Renal pelvis (tissue), 4 donors: ENCODE results near the gene TMA7. TPM values are rescaled to one million over a fixed set of nuclear protein-coding genes. Genes with fewer than 3 reads are reported as not detected.
A peak's percentile ranks its signal among the peaks of the same experiment; 100 is the strongest.
"Not testable (repeated sequence)": the region's sequence is repeated elsewhere in the genome, so short reads cannot be mapped to it uniquely, and the experiment has no call there.

Experiments used
- DNase-seq: peaks from one replicate; pipeline ENCODE4 v3.0.0-alpha.2; 2013
- polyA plus RNA-seq, 3 donors: library from polyadenylated mRNA; unstranded; fragments of 120-200 nt; gene quantifications; one replicate each; pipeline ENCODE4 v1.2.1, GENCODE V29; 2013; ENCODE audit not compliant: insufficient read length in 3 of 3

Gene TMA7
- polyA plus RNA-seq, 3 donors = 250 to 316 (median 307) TPM

DNA sequence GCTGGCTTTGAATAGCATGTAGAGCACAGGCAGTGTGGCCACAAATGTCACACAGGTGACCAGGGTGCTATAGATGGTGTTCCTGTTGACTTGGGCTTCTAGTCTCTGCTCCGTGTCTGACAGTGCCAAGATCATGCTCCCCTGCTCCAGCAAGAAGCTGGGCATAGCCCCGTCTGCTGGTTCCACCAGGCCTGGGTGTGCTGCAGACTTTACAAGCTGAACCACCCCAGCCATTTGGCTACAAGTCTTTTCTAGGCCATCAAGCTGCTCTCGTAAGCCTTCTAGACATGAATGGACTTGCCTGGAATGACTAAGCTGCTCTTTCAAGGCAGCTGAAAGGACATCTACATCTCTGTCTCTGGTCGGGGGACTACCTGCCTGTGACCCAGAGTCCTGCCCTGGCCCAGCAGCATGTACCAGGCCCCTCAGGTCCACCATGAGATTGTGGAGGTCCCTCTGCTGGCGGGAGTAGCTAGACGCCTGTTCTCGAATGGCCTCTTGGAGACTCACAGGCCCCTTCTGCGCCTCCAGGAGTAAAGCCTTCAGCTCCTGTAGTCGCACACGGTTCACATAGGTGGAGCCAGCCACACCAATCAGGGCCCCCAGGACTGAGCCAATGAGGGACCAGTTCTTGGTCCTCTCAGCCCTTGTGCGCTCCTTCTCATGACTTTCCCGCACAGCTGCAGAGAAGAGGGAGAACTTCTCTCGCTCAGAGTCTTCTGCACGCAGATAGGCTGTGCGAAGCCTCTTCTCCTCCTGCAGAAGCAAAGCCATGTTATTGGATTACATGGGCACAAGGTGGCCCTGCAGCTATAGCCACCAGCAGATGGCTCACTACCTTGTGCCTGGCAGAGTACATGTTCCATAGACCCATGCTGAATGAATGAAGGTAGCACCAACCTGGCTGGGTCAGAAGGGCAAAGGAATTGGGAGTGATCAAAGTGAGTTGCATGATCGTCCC lies 7.4 kb upstream of the TMA7 start:
- DNase-seq = no peak

DNA sequence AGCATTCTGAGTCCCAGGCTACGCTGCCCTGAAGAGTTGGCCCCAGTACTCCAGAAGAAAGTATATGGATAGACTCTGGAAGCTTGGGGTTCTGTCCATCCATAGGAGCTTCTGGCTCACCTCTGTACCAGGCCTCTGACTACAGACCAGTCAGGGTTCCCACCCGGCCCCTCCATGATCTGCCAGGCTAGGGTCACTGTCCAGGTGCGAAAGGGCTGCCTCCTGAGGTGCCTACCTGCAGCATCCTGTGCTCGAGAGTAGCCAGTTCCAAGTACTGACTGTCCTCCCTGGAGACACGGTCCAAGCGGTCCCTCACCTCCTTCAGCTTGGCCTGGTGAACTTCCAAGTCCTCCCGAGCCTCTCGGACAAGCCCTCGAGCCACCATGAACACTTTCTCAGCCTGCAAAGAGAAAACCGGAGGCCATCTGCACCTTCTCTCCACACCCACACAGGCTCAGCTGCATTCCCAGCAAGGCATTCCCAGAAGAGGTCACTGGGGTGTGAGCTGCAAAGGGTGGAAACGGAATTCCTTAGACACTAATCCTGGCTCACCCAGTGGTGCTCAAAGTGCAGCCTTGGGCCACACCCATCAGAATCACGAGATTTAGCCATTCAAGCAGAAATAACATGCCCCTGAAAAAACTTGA lies 6.5 kb upstream of the TMA7 start:
- no peak for DNase-seq

DNA sequence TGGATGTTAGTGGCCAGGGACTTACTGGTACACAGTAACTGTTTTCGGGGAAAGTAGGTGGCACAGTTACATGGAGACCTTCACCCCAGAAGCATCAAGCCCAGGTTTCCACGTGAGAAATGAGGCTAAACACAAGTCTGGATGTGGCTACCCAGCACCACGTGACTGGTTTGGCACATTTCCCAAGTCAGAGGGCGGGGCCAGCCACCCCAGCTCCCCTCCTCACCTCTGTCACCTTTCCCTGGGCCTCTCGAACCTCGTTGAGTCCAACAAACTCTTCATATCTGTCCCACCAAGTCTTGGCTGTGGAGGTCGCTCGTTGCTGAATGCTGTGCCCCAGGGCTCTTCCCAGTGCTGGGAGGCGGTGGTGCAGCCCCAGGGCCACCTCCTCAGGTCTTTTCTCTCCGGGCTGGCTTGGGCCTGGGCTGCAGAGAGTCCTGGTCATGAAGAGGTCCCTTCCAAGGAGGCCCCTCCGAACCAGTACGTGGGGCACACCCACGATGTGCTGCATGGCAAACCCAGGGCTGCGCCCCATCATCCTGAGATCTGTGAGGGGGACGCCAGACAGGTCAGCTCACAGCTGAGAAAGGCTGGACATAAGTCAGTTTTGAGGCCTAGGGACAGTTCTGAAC lies 5.3 kb upstream of the TMA7 start:
- no peak for DNase-seq

DNA sequence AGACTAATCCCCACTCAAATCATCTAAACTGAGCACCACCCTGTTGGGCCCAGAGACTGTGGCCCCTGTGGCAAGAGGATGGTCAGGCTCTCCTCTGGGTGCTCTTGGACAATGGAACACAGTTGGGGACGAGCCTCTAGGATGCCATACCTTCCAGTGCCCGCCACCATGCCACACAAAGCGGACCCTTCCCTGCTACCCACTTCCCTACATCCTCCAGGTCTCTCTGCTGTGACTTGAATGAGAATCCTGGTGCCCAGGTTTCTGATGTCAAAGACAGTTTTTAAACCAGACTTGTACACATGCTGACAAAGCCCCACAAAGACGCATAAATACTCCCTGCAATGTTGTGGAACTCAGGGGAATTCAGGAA lies 4.8 kb upstream of the TMA7 start:
- DNase-seq = no peak

DNA sequence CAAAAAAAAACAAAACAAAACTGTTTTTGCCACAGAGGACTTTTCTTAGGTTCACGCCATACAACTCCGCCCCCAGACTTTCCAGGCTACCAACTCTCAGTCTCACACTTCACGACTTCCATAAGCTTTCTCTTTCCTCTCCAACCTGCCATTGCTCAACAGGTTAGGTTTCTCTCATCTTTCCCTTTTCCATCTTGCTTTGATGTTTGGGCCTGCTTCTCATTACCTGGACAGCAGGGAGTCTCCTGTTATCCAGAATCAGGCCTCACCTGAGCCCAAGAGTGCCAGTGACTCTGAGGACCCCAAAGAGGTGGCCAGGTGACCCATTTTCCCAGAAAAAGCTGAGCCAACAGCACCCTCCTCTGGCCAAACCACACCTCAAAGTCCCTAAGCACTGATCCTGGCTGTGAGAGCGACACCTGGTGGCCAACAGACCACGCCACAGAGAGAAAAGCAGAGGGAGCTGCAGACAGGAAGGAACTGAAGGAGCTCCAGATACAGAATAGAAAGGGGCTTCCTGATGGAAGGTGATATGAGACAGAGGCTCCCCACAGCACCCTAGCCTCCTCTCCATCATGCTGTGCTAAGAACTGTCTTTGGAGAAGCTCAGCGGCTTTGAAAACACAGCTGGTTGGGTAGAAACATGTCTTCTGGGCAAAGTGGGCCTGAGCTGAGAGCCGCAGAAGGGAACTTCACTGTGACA lies 4.1 kb upstream of the TMA7 start:
- DNase-seq = peak; percentile 86

DNA sequence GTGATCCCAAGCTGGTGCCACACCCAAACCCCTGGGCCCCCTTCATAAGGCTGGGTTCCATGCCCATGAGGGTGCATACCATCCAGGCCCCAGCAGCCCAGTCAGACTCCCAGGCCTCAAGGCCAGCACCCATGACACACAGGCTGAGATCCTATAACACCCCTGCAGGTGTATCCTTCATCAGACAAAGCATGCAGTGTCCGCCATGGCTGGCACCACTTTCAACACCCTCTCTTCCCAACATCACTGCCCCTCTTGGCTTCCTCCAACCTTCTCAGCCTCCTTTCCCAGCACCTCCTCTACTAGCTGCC lies 3.6 kb upstream of the TMA7 start:
- DNase-seq = no peak

DNA sequence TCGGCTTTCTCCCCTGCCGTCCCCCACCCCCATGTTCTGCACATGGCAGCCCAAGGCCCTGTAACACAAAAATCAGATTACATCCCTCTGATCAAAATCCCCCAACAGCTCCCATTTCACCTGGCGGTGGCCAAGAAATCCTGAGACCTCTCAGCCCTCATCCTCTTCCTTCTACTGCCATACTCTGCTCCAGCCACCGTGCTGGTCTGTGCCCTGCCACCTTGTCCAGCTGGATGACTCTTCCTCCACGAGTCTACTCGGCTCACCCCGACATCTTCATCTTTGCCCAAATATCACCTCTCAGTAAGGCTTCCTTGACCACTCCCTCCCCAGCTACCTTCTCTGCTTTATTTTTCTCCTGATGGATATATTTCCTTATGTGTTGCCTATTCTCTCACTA lies 3.2 kb upstream of the TMA7 start:
- no peak for DNase-seq

DNA sequence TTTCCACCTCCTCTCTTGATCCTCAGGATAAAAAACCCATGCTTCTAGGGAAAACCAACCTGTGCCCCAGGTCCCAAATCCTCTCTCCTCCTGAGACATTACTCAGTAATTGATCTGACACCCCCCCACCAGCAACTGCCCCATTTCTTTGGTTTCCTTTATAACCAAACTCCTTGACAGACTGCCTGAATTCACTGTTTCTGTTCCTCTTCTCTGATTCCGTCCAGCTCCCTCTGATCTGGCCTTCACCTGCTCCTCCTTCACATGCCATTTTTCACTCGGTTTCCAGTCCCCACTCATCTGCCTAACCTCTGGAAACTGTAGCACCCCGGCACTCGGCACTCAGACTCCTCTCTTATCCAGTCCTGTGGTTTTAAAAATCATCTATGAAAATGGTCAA lies 2.2 kb upstream of the TMA7 start:
- DNase-seq = no peak

DNA sequence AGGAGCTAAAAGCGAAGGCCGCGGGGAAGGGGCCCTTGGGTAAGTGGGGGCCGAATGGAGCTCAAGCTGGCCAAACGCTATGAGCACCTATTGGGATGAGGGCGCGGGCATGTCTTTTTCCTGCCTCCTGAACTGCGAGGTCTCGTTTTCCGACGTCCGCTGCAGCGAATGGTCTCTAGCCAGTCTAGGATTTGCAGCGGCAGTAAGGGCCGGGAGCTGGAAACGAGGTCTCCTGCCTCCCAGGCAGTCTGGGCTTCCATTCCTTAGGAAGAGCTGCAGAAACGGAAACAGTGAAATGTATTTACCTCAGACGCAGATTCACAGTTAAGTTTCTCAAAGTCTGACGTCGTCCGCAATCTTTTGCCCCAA lies 517 bp downstream of the TMA7 start:
- no peak for DNase-seq

DNA sequence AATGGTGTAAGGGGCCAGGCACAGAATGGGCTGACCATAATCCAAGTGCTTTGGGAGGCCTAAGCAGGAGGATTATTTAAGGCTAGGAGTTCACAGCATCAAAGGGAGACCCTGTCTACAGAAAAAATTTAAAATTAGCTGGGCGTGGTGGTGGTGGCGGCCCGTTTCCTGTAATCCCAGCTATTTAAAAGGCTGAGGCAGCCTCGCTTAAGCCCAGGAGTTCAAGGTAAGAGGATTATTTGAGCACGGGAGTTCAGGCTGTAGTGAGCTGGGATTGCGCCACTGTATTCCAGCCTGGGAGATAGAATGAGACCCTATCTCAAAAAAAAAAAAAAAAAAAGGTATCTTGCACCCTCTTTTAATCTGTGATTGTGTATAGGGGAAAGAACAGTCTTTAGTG lies 1.9 kb downstream of the TMA7 start:
- DNase-seq = no peak

DNA sequence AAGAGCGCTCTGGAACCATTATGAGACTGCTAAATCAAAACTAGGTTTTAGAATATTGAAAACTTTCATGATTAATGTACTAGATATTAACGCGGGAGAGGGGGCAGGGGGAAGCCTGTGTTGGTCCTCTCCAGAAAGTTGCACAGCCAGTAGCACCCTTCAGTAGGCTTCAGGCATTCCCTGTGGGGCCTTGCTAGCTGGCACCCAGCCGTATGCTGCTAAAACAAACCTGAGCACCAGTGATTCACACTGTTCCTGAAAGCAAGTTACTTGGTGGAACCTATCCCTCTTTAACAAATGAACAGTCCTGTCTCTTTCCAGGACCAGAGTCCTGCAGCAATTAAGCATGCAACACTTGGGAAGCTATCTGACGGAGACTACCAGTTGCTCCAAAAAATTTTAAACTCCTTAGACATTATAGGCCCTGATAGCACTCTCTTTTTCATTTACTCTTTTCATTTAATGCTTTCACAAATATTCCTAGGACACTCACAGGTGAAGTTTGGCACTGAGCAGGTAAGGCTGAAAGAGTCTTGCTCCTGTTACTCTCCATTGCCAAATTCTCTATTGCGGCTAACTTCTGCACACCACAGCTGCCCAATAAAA lies 5.3 kb downstream of the TMA7 start:
- no peak for DNase-seq

DNA sequence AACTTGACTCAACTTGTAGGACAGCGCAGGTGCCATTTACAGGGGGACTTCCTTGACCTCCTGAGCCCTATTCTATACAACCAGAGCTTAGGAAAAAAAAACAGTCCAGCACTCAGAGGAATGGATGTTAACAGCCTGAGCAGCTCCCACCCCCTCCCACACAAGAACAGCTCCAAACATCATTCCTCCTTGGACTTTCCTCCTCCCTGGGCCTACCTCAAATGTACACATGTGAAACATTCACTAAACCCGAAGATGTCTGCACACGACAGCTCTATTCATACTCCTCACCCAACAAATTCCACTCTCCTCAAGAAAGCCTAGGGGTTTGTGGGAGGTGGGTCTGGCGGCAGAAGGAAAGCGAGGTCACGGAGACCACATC lies 6.0 kb downstream of the TMA7 start:
- DNase-seq = no peak

DNA sequence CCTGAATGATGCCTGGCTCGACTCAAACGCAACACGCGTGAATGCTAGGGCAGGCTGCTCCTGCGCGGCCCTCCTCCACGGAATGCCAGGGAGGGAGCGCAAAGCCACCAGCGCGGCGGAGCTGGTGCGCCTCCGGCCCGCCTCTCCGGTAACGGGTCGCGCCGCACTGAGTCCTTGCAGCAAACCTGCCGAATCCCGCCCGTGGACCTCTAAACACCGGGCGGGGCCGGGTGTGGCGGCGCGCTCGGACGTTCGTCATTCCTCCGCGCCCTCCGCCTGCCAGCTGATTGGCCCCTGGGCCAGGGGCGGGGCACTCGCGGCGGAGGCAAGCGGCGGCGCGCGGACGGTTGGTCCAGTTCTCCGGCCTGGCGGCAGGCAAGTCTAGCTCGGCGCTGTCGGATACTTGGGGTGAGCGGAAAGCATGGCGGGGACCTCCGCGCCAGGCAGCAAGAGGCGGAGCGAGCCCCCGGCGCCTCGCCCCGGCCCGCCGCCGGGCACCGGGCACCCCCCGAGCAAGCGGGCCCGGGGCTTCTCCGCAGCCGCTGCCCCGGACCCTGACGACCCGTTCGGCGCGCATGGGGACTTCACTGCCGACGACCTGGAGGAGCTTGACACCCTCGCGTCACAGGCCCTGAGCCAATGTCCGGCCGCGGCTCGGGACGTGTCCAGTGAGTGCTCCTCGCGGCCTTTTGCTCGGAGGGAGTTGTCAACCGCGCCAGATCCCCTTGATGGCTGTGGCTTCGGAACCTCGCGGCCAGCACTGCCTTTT lies 6.6 kb downstream of the TMA7 start, which contains the start of gene ATRIP:
Gene ATRIP (plus strand): TSS at position 313 of the 769 bp plus-strand sequence. CDS start 109 bp downstream, at position 422.
- DNase-seq = peak; percentile 90

DNA sequence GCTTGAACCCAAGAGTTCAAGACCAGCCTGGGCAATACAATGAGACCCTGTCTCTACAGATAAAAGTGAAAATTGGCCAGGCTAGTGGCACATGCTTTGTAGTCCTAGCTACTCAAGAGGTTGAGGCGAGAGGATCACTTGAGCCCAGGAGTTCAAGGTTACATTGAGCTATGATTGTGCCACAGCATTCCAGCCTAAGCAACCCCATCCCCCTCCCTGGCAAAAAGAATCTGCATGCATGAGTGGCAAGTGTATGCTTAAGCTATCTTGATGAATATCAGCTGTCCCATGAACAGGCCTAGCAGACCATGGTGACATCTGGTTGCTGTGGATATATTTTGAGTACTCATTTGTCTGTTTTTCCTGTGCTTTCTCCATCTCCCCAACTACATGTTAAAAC lies 11.2 kb downstream of the TMA7 start:
- no peak for DNase-seq

DNA sequence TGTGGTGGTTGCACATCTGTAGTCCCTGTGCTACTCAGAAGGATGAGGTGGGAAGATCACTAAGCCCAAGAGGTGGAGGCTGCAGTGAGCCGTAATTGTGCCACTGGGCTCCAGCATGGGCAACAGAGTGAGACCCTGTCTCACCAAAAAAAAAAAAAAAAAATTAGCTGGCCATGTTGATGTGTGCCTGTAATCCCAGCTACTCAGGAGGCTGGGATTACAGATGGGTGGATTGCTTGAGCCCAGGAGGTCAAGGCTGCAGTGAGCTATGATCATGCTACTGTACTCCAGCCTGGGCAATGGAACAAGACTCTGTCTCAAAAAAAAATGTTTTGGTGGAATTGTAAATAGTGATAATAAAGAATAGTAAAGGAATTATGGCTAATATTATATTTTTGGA lies 16.4 kb downstream of the TMA7 start:
- DNase-seq = no peak

DNA sequence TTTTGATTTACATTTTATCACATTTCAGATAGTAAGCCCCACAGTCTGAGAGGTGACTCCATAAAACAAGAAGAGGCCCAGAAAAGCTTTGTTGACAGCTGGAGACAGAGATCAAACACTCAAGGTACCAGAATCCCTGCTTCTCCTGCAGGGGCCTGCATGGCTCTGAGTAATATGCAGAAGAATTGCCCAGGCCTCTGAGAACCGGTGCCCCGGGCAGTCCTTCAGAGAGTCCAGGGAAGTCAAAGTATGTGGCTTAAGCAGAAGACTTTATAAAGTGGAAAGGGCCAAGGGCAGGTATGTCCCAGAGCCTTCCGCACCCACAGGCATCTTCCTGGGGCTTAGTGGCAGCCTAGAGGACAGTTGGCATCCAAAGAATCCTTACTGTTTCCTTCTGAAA lies 19.3 kb downstream of the TMA7 start:
- no peak for DNase-seq

DNA sequence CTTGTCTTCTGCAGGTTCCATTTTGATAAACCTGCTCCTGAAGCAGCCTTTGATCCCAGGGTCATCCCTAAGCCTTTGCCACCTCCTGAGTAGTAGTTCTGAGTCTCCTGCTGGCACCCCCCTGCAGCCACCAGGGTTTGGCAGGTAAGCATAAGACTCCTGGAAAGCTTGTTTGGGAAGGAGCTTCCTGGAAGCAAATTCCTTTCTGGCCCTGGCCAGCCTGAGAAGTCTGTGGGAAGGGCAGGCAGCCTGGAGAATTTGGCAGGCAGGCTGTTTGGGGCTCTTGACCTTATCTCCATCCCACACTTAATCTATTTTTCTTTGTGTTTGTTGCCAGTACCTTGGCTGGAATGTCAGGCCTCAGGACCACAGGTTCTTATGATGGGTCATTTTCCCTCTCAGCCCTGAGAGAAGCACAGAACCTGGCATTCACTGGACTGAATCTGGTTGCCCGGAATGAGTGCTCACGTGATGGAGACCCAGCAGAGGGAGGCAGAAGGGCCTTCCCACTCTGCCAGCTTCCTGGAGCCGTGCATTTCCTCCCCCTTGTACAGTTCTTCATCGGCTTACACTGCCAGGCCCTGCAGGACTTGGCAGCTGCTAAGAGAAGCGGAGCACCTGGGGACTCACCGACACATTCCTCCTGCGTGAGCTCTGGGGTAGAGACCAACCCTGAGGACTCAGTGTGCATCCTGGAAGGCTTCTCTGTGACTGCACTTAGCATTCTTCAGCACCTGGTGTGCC lies 19.9 kb downstream of the TMA7 start:
- DNase-seq = no peak

DNA sequence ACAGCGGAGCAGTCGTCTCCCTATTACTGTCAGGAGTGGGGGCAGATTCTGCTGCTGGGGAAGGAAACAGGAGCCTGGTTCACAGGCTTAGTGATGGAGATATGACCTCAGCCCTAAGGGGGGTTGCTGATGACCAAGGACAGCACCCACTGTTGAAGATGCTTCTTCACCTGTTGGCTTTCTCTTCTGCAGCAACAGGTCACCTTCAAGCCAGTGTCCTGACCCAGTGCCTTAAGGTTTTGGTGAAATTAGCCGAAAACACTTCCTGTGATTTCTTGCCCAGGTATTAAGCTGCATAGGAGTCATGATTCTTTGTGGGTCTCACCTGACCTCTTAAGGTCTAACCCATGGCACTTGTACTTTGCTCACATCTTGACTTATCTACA lies 20.5 kb downstream of the TMA7 start:
- DNase-seq = no peak

DNA sequence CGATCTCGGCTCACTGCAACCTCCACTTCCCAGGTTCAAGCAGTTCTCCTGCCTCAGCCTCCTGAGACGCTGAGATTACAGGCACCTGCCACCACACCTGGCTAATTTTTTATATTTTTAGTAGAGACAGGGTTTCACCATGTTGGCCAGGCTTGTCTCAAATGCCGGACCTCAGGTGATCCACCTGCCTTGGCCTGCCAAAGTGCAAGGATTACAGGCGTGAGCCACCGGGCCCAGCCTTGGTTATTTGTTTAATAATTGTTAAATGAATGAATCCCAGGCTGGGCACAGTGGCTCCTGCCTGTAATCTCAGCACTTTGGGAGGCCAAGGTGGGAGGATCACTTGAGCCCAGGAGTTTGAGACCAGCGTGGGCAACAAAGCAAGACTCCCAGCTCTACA lies 21.7 kb downstream of the TMA7 start:
- DNase-seq = not testable (repeated sequence)

DNA sequence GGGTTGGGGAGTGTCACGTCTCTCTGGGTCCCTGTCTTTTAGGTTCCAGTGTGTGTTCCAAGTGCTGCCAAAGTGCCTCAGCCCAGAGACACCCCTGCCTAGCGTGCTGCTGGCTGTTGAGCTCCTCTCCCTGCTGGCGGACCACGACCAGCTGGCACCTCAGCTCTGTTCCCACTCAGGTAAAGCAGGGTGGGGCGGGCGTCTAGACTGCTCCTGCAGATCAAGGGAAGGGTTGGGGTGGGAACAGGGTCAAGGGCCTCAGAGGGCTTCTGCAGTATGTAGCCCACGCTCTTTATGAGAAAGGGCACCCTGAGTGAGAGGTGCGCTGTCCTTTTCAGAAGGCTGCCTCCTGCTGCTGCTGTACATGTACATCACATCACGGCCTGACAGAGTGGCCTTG lies 23.6 kb downstream of the TMA7 start:
- no peak for DNase-seq
